ENCODE results near the gene SH3PXD2A. TPM values are rescaled to one million over a fixed set of nuclear protein-coding genes. Genes with fewer than 3 reads are reported as not detected.

The SH3PXD2A gene
- total and polyA plus RNA-seq, 2 of the 4 experiments (the other 2 are of a cell fraction), result 6.3 to 23.0 TPM

DNA sequence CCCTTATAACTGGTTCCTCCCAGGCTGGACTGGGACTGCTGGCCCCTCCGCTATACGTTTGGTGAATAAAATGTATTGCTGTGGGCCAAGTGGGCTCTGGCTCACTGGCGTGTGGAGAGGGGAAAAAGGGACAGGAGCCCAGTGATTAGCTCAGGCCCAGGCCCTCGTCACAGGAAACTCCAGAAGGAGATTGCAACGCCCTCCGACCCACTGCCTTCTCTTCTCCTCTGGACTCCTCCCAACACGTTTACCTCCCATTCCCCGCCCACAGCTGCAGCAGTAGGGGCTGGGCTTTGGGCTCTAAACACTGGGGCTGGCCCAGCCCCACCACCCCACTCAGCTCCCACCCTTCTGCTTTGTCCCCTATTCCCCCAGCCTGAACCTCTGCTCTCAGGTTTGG lies 188.0 kb downstream of the SH3PXD2A start:
- H3K4me1 ChIP-seq (ENCODE audit: control insufficient read depth, insufficient read depth, low read length), result peaks cover 24% of the 10 kb centered on the region
- no peak overlapping the region for H3K23ac ChIP-seq (ENCODE audit: low read depth, low read length)
- no peaks in the 10 kb centered on the region for H3K9me3 ChIP-seq (ENCODE audit: control insufficient read depth, insufficient read depth, low read length)
- DNase-seq, result peak; percentile 68
- BruUV-seq (replicated peaks), result no TSS peak
- ATAC-seq (ENCODE audit: low read depth), result peak; percentile 13
- H2BK15ac ChIP-seq (ENCODE audit: low read depth, low read length), result peak overlapping the region; percentile 10; the same call in 1 of the 3 replicates
- in situ Hi-C loops (cut with MboI; ENCODE audit: low sequenced_read_pairs), result no loop called here
- peak overlapping the region; percentile 59 to 92; a peak in 2 of 4 replicates for H4K8ac ChIP-seq (ENCODE audit: low read depth in 2 of 2, low read length in 2 of 2)
- H3K9ac ChIP-seq (ENCODE audit: low read depth, low read length), result peak overlapping the region; percentile 26
- intact Hi-C loops (cut with micrococcal nuclease), result no loop called here
- H3K14ac ChIP-seq (replicated peaks; ENCODE audit: low read depth, low read length), result peak overlapping the region; percentile 36
- H4K5ac ChIP-seq (ENCODE audit: low read depth, low read length), result 0 out of 2 replicates have a peak overlapping the region, but pooled peaks have one; percentile 30
- H3K36me3 ChIP-seq (ENCODE audit: control insufficient read depth, insufficient read depth, low read length), result peaks cover 8% of the 10 kb centered on the region; the same call in 1 of the 2 replicates
- H4K20me1 ChIP-seq (ENCODE audit: insufficient read depth, low read length), result no peaks in the 10 kb centered on the region
- H2AFZ ChIP-seq (replicated peaks; ENCODE audit: low read length, poor library complexity), result no peak overlapping the region
- H3K27ac ChIP-seq (ENCODE audit: insufficient read depth, low read length), result peak overlapping the region; percentile 82; the same call in 1 of the 2 replicates
- H3K4me2 ChIP-seq (ENCODE audit: low read depth, low read length), result 0 out of 2 replicates have a peak overlapping the region, but pooled peaks have one; percentile 8
- no peak overlapping the region for H2BK20ac ChIP-seq (ENCODE audit: low read depth, low read length)
- WGBS, 2 experiments (ENCODE audit: extremely low coverage in 2 of 2, insufficient read length in 1 of 2), result no CpG with 5 or more reads among the region's 8 CpGs
- peak overlapping the region; percentile 25; the same call in 1 of the 2 replicates for H2BK120ac ChIP-seq (ENCODE audit: low read depth, low read length)
- dilution Hi-C loops (cut with HindIII; ENCODE audit: low sequenced_read_pairs, unreplicated experiment), result no loop called here
- H4K91ac ChIP-seq (ENCODE audit: insufficient read depth, low read depth, low read length), result peak overlapping the region; percentile 38; the same call in 1 of the 2 replicates
- peak overlapping the region; percentile 21; the same call in 1 of the 2 replicates for H3K18ac ChIP-seq (ENCODE audit: low read depth, low read length)
- no peaks in the 10 kb centered on the region for H3K27me3 ChIP-seq (ENCODE audit: control insufficient read depth, insufficient read depth, low read length)
- CTCF ChIA-PET, result no interaction called here
- no peak overlapping the region for H3K4me3 ChIP-seq (ENCODE audit: insufficient read depth, low read depth, low read length)
- POLR2A ChIA-PET (ENCODE audit: unreplicated experiment), result interaction anchor here (0.7 kb wide), 1 partner anchor 18 kb away, joined by 3 read pairs; no protein-coding TSS in a partner anchor
- H3K9me1 ChIP-seq (ENCODE audit: insufficient read depth, low read length), result peaks cover 25% of the 10 kb centered on the region
- H2AK9ac ChIP-seq (replicated peaks; ENCODE audit: low read depth, low read length, poor library complexity), result peak overlapping the region; percentile 59
- no peak overlapping the region for H3K56ac ChIP-seq (ENCODE audit: extremely low read depth, insufficient read depth, low read length)
- H3K4ac ChIP-seq (ENCODE audit: low read depth, low read length), result peak overlapping the region; percentile 95
- H3K79me1 ChIP-seq (ENCODE audit: low read depth in 1 of 2, low read length in 2 of 2), result peaks cover 23 to 78% of the 10 kb centered on the region in 2 experiments
- peak overlapping the region; percentile 97 for H2AK5ac ChIP-seq (ENCODE audit: low read depth, low read length)
- TF ChIP-seq RAD21 (IDR thresholded peaks at IDR 0.05; ENCODE audit: low read length) (no peak), MXI1 (IDR thresholded peaks at IDR 0.05; ENCODE audit: borderline replicate concordance, low read depth, low read length) (no peak), POLR2A (IDR thresholded peaks at IDR 0.05; ENCODE audit: low read depth, low read length) (0 out of 2 replicates have a peak, but pooled peaks have one; percentile 19), RCOR1 (IDR thresholded peaks at IDR 0.05; ENCODE audit: insufficient replicate concordance, low read length) (no peak), CEBPB (IDR thresholded peaks at IDR 0.05; ENCODE audit: low read depth, low read length) (0 out of 2 replicates have a peak, but pooled peaks have one; percentile 40)
- TF ChIP-seq, protein P1, sequence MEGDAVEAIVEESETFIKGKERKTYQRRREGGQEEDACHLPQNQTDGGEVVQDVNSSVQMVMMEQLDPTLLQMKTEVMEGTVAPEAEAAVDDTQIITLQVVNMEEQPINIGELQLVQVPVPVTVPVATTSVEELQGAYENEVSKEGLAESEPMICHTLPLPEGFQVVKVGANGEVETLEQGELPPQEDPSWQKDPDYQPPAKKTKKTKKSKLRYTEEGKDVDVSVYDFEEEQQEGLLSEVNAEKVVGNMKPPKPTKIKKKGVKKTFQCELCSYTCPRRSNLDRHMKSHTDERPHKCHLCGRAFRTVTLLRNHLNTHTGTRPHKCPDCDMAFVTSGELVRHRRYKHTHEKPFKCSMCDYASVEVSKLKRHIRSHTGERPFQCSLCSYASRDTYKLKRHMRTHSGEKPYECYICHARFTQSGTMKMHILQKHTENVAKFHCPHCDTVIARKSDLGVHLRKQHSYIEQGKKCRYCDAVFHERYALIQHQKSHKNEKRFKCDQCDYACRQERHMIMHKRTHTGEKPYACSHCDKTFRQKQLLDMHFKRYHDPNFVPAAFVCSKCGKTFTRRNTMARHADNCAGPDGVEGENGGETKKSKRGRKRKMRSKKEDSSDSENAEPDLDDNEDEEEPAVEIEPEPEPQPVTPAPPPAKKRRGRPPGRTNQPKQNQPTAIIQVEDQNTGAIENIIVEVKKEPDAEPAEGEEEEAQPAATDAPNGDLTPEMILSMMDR (conservative IDR thresholded peaks at IDR 0.05; ENCODE audit: low read depth, low read length), result no peak
- H2BK5ac ChIP-seq (ENCODE audit: low read depth, low read length, poor library complexity, severe bottlenecking), result peak overlapping the region; percentile 82
